Loucy (cell line): ENCODE results near the gene OR2M5.

Source experiments
- H2AFZ ChIP-seq: fragments of 200-600 bp; sonication (generic); 2 replicates; pipeline ENCODE4 v1.6.0; 2016; ENCODE audit warnings: antibody characterized with exemption, mild to moderate bottlenecking, low read length, moderate library complexity
- H3F3A ChIP-seq: fragments of 200-600 bp; 2 replicates; pipeline ENCODE4 v1.6.0; 2016; ENCODE audit warnings: antibody characterized with exemption, low read depth, mild to moderate bottlenecking
- H3K27me3 ChIP-seq: fragments of 200-600 bp; sonication (generic); 2 replicates; pipeline ENCODE4 v1.6.1; 2014; ENCODE audit warnings: low read length, mild to moderate bottlenecking; ENCODE audit not compliant: insufficient read depth, poor library complexity, severe bottlenecking
- H3K36me3 ChIP-seq: fragments of 200-600 bp; sonication (generic); 2 replicates; pipeline ENCODE4 v1.6.1; 2016; ENCODE audit warnings: low read length; ENCODE audit not compliant: insufficient read depth
- H3K4me1 ChIP-seq: fragments of 200-600 bp; sonication (generic); 2 replicates; pipeline ENCODE4 v1.5.1; 2014; ENCODE audit warnings: low read length, mild to moderate bottlenecking; ENCODE audit not compliant: insufficient read depth, poor library complexity, severe bottlenecking
- H3K4me2 ChIP-seq: fragments of 200-600 bp; sonication (generic); 2 replicates; pipeline ENCODE4 v1.6.0; 2014; ENCODE audit warnings: antibody characterized with exemption, low read length, low read depth, mild to moderate bottlenecking; ENCODE audit not compliant: poor library complexity, severe bottlenecking
- H3K4me3 ChIP-seq: fragments of 200-600 bp; sonication (generic); 2 replicates; pipeline ENCODE4 v1.5.1; 2014; ENCODE audit warnings: low read length, mild to moderate bottlenecking, mixed read lengths; ENCODE audit not compliant: poor library complexity, severe bottlenecking
- H3K79me2 ChIP-seq: fragments of 200-600 bp; sonication (generic); 2 replicates; pipeline ENCODE4 v1.6.1; 2014; ENCODE audit warnings: low read length; ENCODE audit not compliant: insufficient read depth
- H3K9ac ChIP-seq: fragments of 200-600 bp; sonication (generic); 2 replicates; pipeline ENCODE4 v1.6.0; 2014; ENCODE audit warnings: mild to moderate bottlenecking, low read depth, low read length, moderate library complexity; ENCODE audit not compliant: poor library complexity, severe bottlenecking
- H3K9me2 ChIP-seq: fragments of 200-600 bp; sonication (generic); replicated peaks from 2 replicates; pipeline ENCODE4 v1.6.1; 2016; ENCODE audit warnings: low read depth, low read length, mixed read lengths
- H3K9me3 ChIP-seq: fragments of 200-600 bp; sonication (generic); 2 replicates; pipeline ENCODE4 v1.6.1; 2014; ENCODE audit warnings: mild to moderate bottlenecking, antibody characterized with exemption, low read length, low read depth; ENCODE audit not compliant: insufficient read depth
- H4K20me1 ChIP-seq: fragments of 200-600 bp; sonication (generic); 2 replicates; pipeline ENCODE4 v1.6.0; 2014; ENCODE audit warnings: antibody characterized with exemption, low read length, mild to moderate bottlenecking; ENCODE audit not compliant: insufficient read depth, poor library complexity, severe bottlenecking
- CTCF ChIP-seq: fragments of 200-600 bp; sonication (generic); conservative IDR thresholded peaks from 2 replicates; pipeline ENCODE4 v1.5.1; 2014; ENCODE audit warnings: mild to moderate bottlenecking, antibody characterized with exemption, low read length
- EZH2phosphoT487 ChIP-seq: fragments of 200-600 bp; IDR thresholded peaks from 2 replicates; pipeline ENCODE4 v1.6.1; 2018; ENCODE audit warnings: antibody characterized with exemption, mild to moderate bottlenecking, moderate library complexity, borderline replicate concordance

Gene OR2M5

GRCh38 chr1:248152056-248152827 is 7.3 kb downstream of the OR2M5 start:
- TF ChIP-seq CTCF (no peak; the same call in 1 of the 2 replicates), EZH2phosphoT487 (no peak)
- no peaks in the 10 kb centered on the region for H3F3A ChIP-seq
- H3K9ac ChIP-seq = no peak overlapping the region
- H3K4me3 ChIP-seq = no peak overlapping the region
- H3K9me2 ChIP-seq = no peaks in the 10 kb centered on the region
- H3K9me3 ChIP-seq = no peaks in the 10 kb centered on the region
- H3K4me2 ChIP-seq = no peak overlapping the region
- H3K27me3 ChIP-seq = no peaks in the 10 kb centered on the region
- no peaks in the 10 kb centered on the region for H3K4me1 ChIP-seq
- H2AFZ ChIP-seq = no peak overlapping the region
- H3K79me2 ChIP-seq = no peaks in the 10 kb centered on the region
- H3K36me3 ChIP-seq = no peaks in the 10 kb centered on the region
- H4K20me1 ChIP-seq = no peaks in the 10 kb centered on the region

DNA sequence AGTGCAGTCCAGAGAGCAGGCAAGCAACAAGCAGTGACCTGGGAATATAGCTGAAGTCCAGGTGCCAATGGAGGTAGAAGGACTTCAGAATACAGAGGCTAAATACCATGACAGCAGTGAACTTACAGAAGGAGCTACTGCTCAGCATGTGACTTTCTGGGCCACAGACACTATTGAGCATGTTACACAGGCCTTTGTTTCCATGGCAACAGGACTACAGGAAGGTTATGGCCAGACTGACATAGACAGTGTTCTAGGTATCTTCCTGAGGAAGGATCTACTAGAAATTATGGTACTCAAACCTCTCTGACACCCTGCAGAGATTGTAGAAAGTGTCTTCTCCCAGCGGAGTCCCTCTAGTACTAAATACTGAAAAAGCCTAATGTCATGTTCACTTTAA is 11.0 kb downstream of the OR2M5 start:
- H3K4me1 ChIP-seq = no peaks in the 10 kb centered on the region
- H3K36me3 ChIP-seq = no peaks in the 10 kb centered on the region
- no peaks in the 10 kb centered on the region for H3F3A ChIP-seq
- no peak overlapping the region for H3K4me3 ChIP-seq
- H2AFZ ChIP-seq = no peak overlapping the region
- no peak overlapping the region for H3K4me2 ChIP-seq
- no peaks in the 10 kb centered on the region for H3K9me2 ChIP-seq
- TF ChIP-seq EZH2phosphoT487 (no peak), CTCF (no peak)
- H3K27me3 ChIP-seq = no peaks in the 10 kb centered on the region
- no peaks in the 10 kb centered on the region for H3K79me2 ChIP-seq
- H4K20me1 ChIP-seq = no peaks in the 10 kb centered on the region
- H3K9me3 ChIP-seq = no peaks in the 10 kb centered on the region
- H3K9ac ChIP-seq = no peak overlapping the region

- H2AFZ ChIP-seq = no peak overlapping the region
- no peaks in the 10 kb centered on the region for H3K27me3 ChIP-seq
- no peak overlapping the region for H3K4me2 ChIP-seq
- no peak overlapping the region for H3K9ac ChIP-seq
- H3K4me1 ChIP-seq = no peaks in the 10 kb centered on the region
- no peaks in the 10 kb centered on the region for H3F3A ChIP-seq
- H3K4me3 ChIP-seq = no peak overlapping the region
- H3K9me3 ChIP-seq = no peaks in the 10 kb centered on the region
- no peaks in the 10 kb centered on the region for H3K36me3 ChIP-seq
- H3K9me2 ChIP-seq = no peaks in the 10 kb centered on the region
- TF ChIP-seq EZH2phosphoT487 (no peak), CTCF (no peak)
- H3K79me2 ChIP-seq = no peaks in the 10 kb centered on the region
- no peaks in the 10 kb centered on the region for H4K20me1 ChIP-seq
These were observed 13.8 kb downstream of the OR2M5 start for GRCh38 chr1:248158758-248159157.
